Right cardiac atrium (tissue), 5 donors: ENCODE results near the gene MRAS. TPM values are rescaled to one million over a fixed set of nuclear protein-coding genes. Genes with fewer than 3 reads are reported as not detected.

ENCODE experiments used
- ATAC-seq, 2 donors: fragments of 200-7000 bp; cut with Tn5 transposase; one replicate each; pipeline versions ENCODE4 v1.8.0 to v1.9.1; 2020; ENCODE audit warnings: moderate library complexity in 2 of 2, mild to moderate bottlenecking in 1 of 2
- DNase-seq, 3 donors: peaks; one replicate each; pipeline ENCODE4 v3.0.0-alpha.2; 2020
- H3K27ac ChIP-seq: one replicate; pipeline ENCODE4 v1.5.1; 2013; ENCODE audit warnings: mild to moderate bottlenecking, low read length, control low read depth, moderate library complexity
- H3K27me3 ChIP-seq: one replicate; pipeline ENCODE4 v1.6.1; 2013; ENCODE audit not compliant: control insufficient read depth, insufficient read depth
- H3K4me1 ChIP-seq: one replicate; pipeline ENCODE4 v1.6.1; 2013; ENCODE audit warnings: low read length; ENCODE audit not compliant: control insufficient read depth, insufficient read depth
- H3K4me3 ChIP-seq: one replicate; pipeline ENCODE4 v1.5.1; 2013; ENCODE audit warnings: low read length, control low read depth
- H3K9me3 ChIP-seq: one replicate; pipeline ENCODE4 v1.6.1; 2013; ENCODE audit warnings: low read length; ENCODE audit not compliant: control insufficient read depth
- WGBS: extraction: QIAGEN DNeasy Blood & Tissue Kit; methylation state at CpG from one replicate; pipeline ENCODE4 v1.1.7; 2013; 5-methylcytosine and 5-hydroxymethylcytosine counted together
- intact Hi-C, 4 donors: fragments of 100-400 bp; cut with DNase I; formaldehyde crosslinking; loops; one replicate each; pipeline versions ENCODE4 v1.11.0 to v1.14.0; 2022 to 2023
- polyA plus RNA-seq: library from polyadenylated mRNA; stranded (reverse); fragments of 200-250 nt; gene quantifications from one replicate; pipeline ENCODE4 v1.2.3, GENCODE V29; 2013
- total RNA-seq, 4 donors: library from RNA; stranded (reverse); fragmentation: NEBNext Ultra II Directional; extraction: Animal tissue kit (Norgen Biotek cat#: 25700); gene quantifications; one replicate each; pipeline ENCODE4 v1.2.1, GENCODE V29; 2021
- donor health status: healthy with polysubstance abuse.
- donor health status: DM: no; HTN: yes; CAD: no.
- donor health status: DM: no; HTN: no; CAD: no.
- donor health status: DM: no; HTN: yes; CAD: no; lungs with severe emphysema.
- donor health status: DM: yes; HTN: yes; CAD: no.

MRAS gene
- total and polyA plus RNA-seq, 5 donors = 184 to 374 (median 298) TPM

GRCh38 chr3:138338811-138339210 is 9.6 kb upstream of the MRAS start:
- Histone ChIP-seq H3K4me1 (peaks cover 3% of the 10 kb centered on the region), H3K4me3 (no peak overlapping the region), H3K9me3 (no peaks in the 10 kb centered on the region), H3K27ac (no peak overlapping the region), H3K27me3 (no peaks in the 10 kb centered on the region)
- intact Hi-C loops = loop anchor here in 2 of 4 donors (5.0 to 10.0 kb wide), 2 partner anchors 83 to 96 kb away; partner anchors contain the start of gene ESYT3 (in 1 of the 2)
- 83% methylated on average over 5 of the region's 5 CpGs for WGBS
- ATAC-seq (peak; percentile 56 to 71), DNase-seq (peak in 1 of 3 donors; percentile 61)

- Histone ChIP-seq H3K27ac (no peak overlapping the region), H3K9me3 (no peaks in the 10 kb centered on the region), H3K4me1 (peaks cover 3% of the 10 kb centered on the region), H3K4me3 (no peak overlapping the region), H3K27me3 (no peaks in the 10 kb centered on the region)
- WGBS = 79% methylated on average over 5 of the region's 5 CpGs
- DNase-seq (no peak), ATAC-seq (no peak)
- intact Hi-C loops = no loop called here
These were observed 7.9 kb upstream of the MRAS start for GRCh38 chr3:138340511-138340910.

- Histone ChIP-seq H3K9me3 (no peaks in the 10 kb centered on the region), H3K27me3 (no peaks in the 10 kb centered on the region), H3K4me3 (no peak overlapping the region), H3K27ac (no peak overlapping the region), H3K4me1 (no peaks in the 10 kb centered on the region)
- no peak for ATAC-seq
- WGBS = 64% methylated on average over 1 of the region's 1 CpG
- DNase-seq = no peak
- intact Hi-C loops = loop anchor here in 2 of 4 donors (5.0 kb wide), 1 partner anchor 38 kb away; no protein-coding TSS in a partner anchor
These were observed 3.6 kb upstream of the MRAS start for GRCh38 chr3:138344754-138345153.

GRCh38 chr3:138348754-138349739 is 668 bp downstream of the MRAS start:
- Histone ChIP-seq H3K4me3 (peak overlapping the region; percentile 96), H3K9me3 (no peaks in the 10 kb centered on the region), H3K4me1 (peaks cover 10% of the 10 kb centered on the region), H3K27me3 (no peaks in the 10 kb centered on the region), H3K27ac (peak overlapping the region; percentile 89)
- ATAC-seq (peak; percentile 17 to 27), DNase-seq (peak in 2 of 3 donors; percentile 56 to 73)
- WGBS = 4% methylated on average over 58 of the region's 58 CpGs
- intact Hi-C loops = loop anchor here in 2 of 4 donors (5.0 kb wide), 1 partner anchor 33 kb away; no protein-coding TSS in a partner anchor

- no peak for DNase-seq
- intact Hi-C loops = loop anchor here in 2 of 4 donors (5.0 kb wide), 1 partner anchor 32 kb away; no protein-coding TSS in a partner anchor
- 29% methylated on average over 15 of the region's 15 CpGs for WGBS
- H3K27ac ChIP-seq = peak overlapping the region; percentile 85
- H3K9me3 ChIP-seq = no peaks in the 10 kb centered on the region
- H3K4me1 ChIP-seq = peaks cover 12% of the 10 kb centered on the region
- ATAC-seq = peak; percentile 4
- no peaks in the 10 kb centered on the region for H3K27me3 ChIP-seq
- peak overlapping the region; percentile 96 for H3K4me3 ChIP-seq
These were observed 1.7 kb downstream of the MRAS start for GRCh38 chr3:138349926-138350665.

GRCh38 chr3:138351151-138351550 is 2.8 kb downstream of the MRAS start:
- no peaks in the 10 kb centered on the region for H3K9me3 ChIP-seq
- no peaks in the 10 kb centered on the region for H3K27me3 ChIP-seq
- peaks cover 12% of the 10 kb centered on the region for H3K4me1 ChIP-seq
- H3K27ac ChIP-seq = peak overlapping the region; percentile 37
- DNase-seq = no peak
- intact Hi-C loops = no loop called here
- no peak for ATAC-seq
- no peak overlapping the region for H3K4me3 ChIP-seq

GRCh38 chr3:138351916-138352550 is 3.7 kb downstream of the MRAS start:
- H3K4me1 ChIP-seq = peaks cover 15% of the 10 kb centered on the region
- no peak for DNase-seq

GRCh38 chr3:138354376-138354775 is 6.0 kb downstream of the MRAS start:
- no peak for DNase-seq
- Histone ChIP-seq H3K9me3 (no peaks in the 10 kb centered on the region), H3K4me1 (peaks cover 25% of the 10 kb centered on the region), H3K4me3 (no peak overlapping the region), H3K27me3 (no peaks in the 10 kb centered on the region), H3K27ac (no peak overlapping the region)
- intact Hi-C loops = no loop called here
- ATAC-seq = no peak

More at GRCh38 chr3:138351916-138352550, 3.7 kb downstream of the MRAS start:
- intact Hi-C loops = no loop called here
- H3K9me3 ChIP-seq = no peaks in the 10 kb centered on the region
- 79% methylated on average over 5 of the region's 5 CpGs for WGBS
- H3K27ac ChIP-seq = peak overlapping the region; percentile 74
- H3K27me3 ChIP-seq = no peaks in the 10 kb centered on the region
- peak; percentile 14 to 22 for ATAC-seq
- H3K4me3 ChIP-seq = no peak overlapping the region

- H3K27me3 ChIP-seq = no peaks in the 10 kb centered on the region
- no peak overlapping the region for H3K4me3 ChIP-seq
- WGBS = 75% methylated on average over 3 of the region's 3 CpGs
- H3K4me1 ChIP-seq = peaks cover 28% of the 10 kb centered on the region
- DNase-seq (no peak), ATAC-seq (no peak)
- H3K9me3 ChIP-seq = no peaks in the 10 kb centered on the region
- intact Hi-C loops = no loop called here
- H3K27ac ChIP-seq = no peak overlapping the region
These were observed 6.7 kb downstream of the MRAS start for GRCh38 chr3:138355071-138355470.

- WGBS = 33% methylated on average over 7 of the region's 7 CpGs
- intact Hi-C loops = no loop called here
- Histone ChIP-seq H3K27ac (peak overlapping the region; percentile 61), H3K9me3 (no peaks in the 10 kb centered on the region), H3K27me3 (no peaks in the 10 kb centered on the region), H3K4me1 (peaks cover 32% of the 10 kb centered on the region), H3K4me3 (no peak overlapping the region)
- peak; percentile 58 to 72 (median 71) for DNase-seq
- peak; percentile 42 to 81 for ATAC-seq
These were observed 8.5 kb downstream of the MRAS start for GRCh38 chr3:138356730-138357405.
